GM12864 (cell line): ENCODE data around the gene ATXN7.

ENCODE experiments used
- DNase-seq: peaks from one replicate; pipeline ENCODE4 v3.0.0-alpha.2; 2011; ENCODE audit warnings: low read depth
- H3K4me3 ChIP-seq: 2 replicates; pipeline ENCODE4 v1.5.1; 2011; ENCODE audit warnings: mild to moderate bottlenecking, low read depth, low read length, control low read depth
- CTCF ChIP-seq: IDR thresholded peaks from 2 replicates; pipeline ENCODE4 v1.5.1; 2011; ENCODE audit warnings: low read depth, mild to moderate bottlenecking, moderate library complexity, low read length, control low read depth, inconsistent platforms; ENCODE audit errors: missing control alignments

The ATXN7 gene

GRCh38 chr3:63976161-63976871, 112.6 kb downstream of the ATXN7 start:
- no peak for DNase-seq
- H3K4me3 ChIP-seq, result no peak overlapping the region
- TF ChIP-seq CTCF, result no peak

GRCh38 chr3:63976872-63977200, 113.2 kb downstream of the ATXN7 start:
- no peak for TF ChIP-seq CTCF
- H3K4me3 ChIP-seq, result no peak overlapping the region
- DNase-seq, result no peak

GRCh38 chr3:63977893-63978292, 114.2 kb downstream of the ATXN7 start:
- DNase-seq, result no peak
- no peak overlapping the region for H3K4me3 ChIP-seq
- TF ChIP-seq CTCF, result no peak

- no peak for TF ChIP-seq CTCF
- no peak overlapping the region for H3K4me3 ChIP-seq
- DNase-seq, result no peak
These were observed 115.6 kb downstream of the ATXN7 start for GRCh38 chr3:63979093-63979885.

GRCh38 chr3:63980019-63980418, 116.4 kb downstream of the ATXN7 start:
- no peak for DNase-seq
- no peak for TF ChIP-seq CTCF
- H3K4me3 ChIP-seq, result no peak overlapping the region

GRCh38 chr3:63980830-63981498, 117.3 kb downstream of the ATXN7 start:
- no peak for TF ChIP-seq CTCF
- no peak overlapping the region for H3K4me3 ChIP-seq
- no peak for DNase-seq

- DNase-seq, result no peak
- TF ChIP-seq CTCF, result no peak
- H3K4me3 ChIP-seq, result no peak overlapping the region
These were observed 118.3 kb downstream of the ATXN7 start for GRCh38 chr3:63981980-63982379.
